Effector memory CD8-positive, alpha-beta T cell (primary cell): ENCODE results near the gene ZNF750.

Experiments
- ATAC-seq: fragments of 150-1000 bp; cut with Tn5 transposase; replicated peaks from 2 replicates; pipeline ENCODE4 v1.10.0; 2021; ENCODE audit warnings: mild to moderate bottlenecking, moderate library complexity
- DNase-seq, 3 experiments: peaks; one replicate each; pipeline ENCODE4 v3.0.0; 2021
- H3K27ac Mint-ChIP-seq, 2 donors: one replicate each; pipeline ENCODE4 v1.8.0; 2022; ENCODE audit warnings: mild to moderate bottlenecking in 2 of 2, mixed read lengths in 2 of 2, moderate library complexity in 2 of 2
- H3K27me3 Mint-ChIP-seq, 2 donors: one replicate each; pipeline ENCODE4 v1.8.0; 2022; ENCODE audit warnings: mixed read lengths in 2 of 2
- H3K36me3 Mint-ChIP-seq: one replicate; pipeline ENCODE4 v1.8.0; 2022; ENCODE audit warnings: mild to moderate bottlenecking, moderate library complexity, mixed read lengths; ENCODE audit not compliant: insufficient read depth
- H3K4me1 Mint-ChIP-seq, 2 donors: one replicate each; pipeline ENCODE4 v1.8.0; 2022; ENCODE audit warnings: low read depth in 2 of 2, mixed read lengths in 2 of 2
- H3K4me3 Mint-ChIP-seq, 2 donors: one replicate each; pipeline ENCODE4 v1.8.0; 2022; ENCODE audit warnings: mild to moderate bottlenecking in 2 of 2, mixed read lengths in 2 of 2, moderate library complexity in 2 of 2
- H3K9me3 Mint-ChIP-seq, 2 donors: one replicate each; pipeline ENCODE4 v1.8.0; 2022; ENCODE audit warnings: mixed read lengths in 2 of 2

Gene ZNF750

DNA sequence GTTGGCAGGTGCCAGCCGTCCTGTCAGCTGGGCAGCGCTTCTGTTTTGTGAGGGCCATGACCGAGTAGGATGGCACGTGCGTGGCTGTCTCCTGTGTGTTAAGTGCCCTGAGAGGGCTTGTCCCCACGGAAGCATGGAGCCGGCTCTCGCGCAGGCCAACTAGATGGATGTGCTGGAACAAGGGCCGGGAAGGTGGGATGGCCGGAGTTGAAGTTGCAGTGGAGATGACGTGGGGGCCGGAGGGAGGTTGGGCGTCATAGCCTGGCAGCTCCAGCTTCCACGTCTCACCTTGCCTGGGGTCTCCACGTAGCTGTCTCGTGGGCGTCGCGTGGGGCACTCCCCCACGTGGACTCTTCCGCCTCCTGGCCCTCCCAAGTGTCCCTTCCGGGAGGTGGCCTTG is 60.3 kb downstream of the ZNF750 start:
- Mint-ChIP-seq H3K27me3 (no peaks in the 10 kb centered on the region), H3K4me1 (peaks cover 27 to 32% of the 10 kb centered on the region in 2 donors), H3K27ac (no peak overlapping the region), H3K9me3 (no peaks in the 10 kb centered on the region), H3K4me3 (no peak overlapping the region), H3K36me3 (peaks cover 9% of the 10 kb centered on the region)
- no peak for DNase-seq
- ATAC-seq, result no peak
